H1 (cell line): ENCODE measurements around the gene PLCH2. TPM values are rescaled to one million over a fixed set of nuclear protein-coding genes. Genes with fewer than 3 reads are reported as not detected.

Experiments used
- polyA plus RNA-seq, 7 experiments: library from polyadenylated mRNA; depleted of rRNA in 3 of 7; stranded (reverse) in 5 of 7; unstranded in 2 of 7; fragments of >200 nt in 5 of 7; fragments of 200-250 nt in 2 of 7; gene quantifications; 1 replicate in 5 of 7; 2 replicates in 1 of 7; 4 replicates in 1 of 7; pipeline versions ENCODE4 v1.2.1 to v1.2.3, GENCODE V29; 2011 to 2013; ENCODE audit warnings: missing spikeins in 2 of 7, mixed read lengths in 2 of 7
- total RNA-seq: library from RNA; stranded (reverse); fragmentation: NEBNext Ultra II Directional; extraction: Animal tissue kit (Norgen Biotek cat#: 25700); gene quantifications from 2 replicates; pipeline ENCODE4 v1.2.1, GENCODE V29; 2021
- TF ChIP-seq, protein P1 (sequence below), 3 experiments: IDR thresholded peaks; 1 replicate in 2 of 3; 2 replicates in 1 of 3; pipeline versions ENCODE4 v1.5.1 to v1.6.1; 2011; ENCODE audit warnings: low read length in 3 of 3, mild to moderate bottlenecking in 3 of 3, inconsistent platforms in 2 of 3, low read depth in 1 of 3, moderate library complexity in 1 of 3; ENCODE audit not compliant: insufficient read depth in 1 of 3; ENCODE audit errors: control extremely low read depth in 1 of 3

Gene PLCH2
- total and polyA plus RNA-seq, 2 of the 8 experiments (the other 6 are each of a cell fraction or from before 2014, with no cell fraction given) = 0.14 to 0.19 TPM

DNA sequence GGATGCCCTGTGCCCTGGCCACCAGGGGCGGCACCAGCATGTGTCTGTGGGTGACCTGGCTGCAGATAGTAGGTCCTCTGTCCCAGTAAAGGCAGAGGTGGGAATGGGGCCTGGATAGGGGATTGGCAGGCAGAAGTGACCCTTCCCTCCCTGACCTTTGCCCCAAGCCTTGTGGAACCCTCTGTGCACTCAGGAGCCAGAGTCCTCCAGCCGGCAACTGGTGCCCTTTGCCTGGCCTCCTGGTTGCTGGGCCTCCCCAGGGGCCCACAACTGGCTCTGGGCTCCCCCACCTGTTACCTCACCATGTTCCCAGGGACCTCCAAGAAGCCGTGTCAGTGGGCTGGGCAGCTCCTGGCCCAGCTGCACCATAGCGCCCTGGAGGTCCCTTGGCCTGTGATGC is 10.0 kb downstream of the PLCH2 start (continued):
- TF ChIP-seq, protein P1, sequence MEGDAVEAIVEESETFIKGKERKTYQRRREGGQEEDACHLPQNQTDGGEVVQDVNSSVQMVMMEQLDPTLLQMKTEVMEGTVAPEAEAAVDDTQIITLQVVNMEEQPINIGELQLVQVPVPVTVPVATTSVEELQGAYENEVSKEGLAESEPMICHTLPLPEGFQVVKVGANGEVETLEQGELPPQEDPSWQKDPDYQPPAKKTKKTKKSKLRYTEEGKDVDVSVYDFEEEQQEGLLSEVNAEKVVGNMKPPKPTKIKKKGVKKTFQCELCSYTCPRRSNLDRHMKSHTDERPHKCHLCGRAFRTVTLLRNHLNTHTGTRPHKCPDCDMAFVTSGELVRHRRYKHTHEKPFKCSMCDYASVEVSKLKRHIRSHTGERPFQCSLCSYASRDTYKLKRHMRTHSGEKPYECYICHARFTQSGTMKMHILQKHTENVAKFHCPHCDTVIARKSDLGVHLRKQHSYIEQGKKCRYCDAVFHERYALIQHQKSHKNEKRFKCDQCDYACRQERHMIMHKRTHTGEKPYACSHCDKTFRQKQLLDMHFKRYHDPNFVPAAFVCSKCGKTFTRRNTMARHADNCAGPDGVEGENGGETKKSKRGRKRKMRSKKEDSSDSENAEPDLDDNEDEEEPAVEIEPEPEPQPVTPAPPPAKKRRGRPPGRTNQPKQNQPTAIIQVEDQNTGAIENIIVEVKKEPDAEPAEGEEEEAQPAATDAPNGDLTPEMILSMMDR (IDR thresholded peaks at IDR 0.05; ENCODE audit: control extremely low read depth in 1 of 3, insufficient read depth in 1 of 3, low read depth in 1 of 3, low read length in 3 of 3) = no peak
